IMR-90 (cell line): ENCODE results near the gene HLA-F. TPM values are rescaled to one million over a fixed set of nuclear protein-coding genes. Genes with fewer than 3 reads are reported as not detected.

ENCODE experiments used
- ATAC-seq: fragments of 200-7000 bp; cut with Tn5 transposase; 2 replicates; pipeline ENCODE4 v1.9.1; 2020; ENCODE audit warnings: low read depth, mild to moderate bottlenecking, moderate library complexity
- BruUV-seq: library from RNA; stranded (reverse); fragments of 400-500 nt; replicated peaks from 2 replicates; lab custom pipeline; 2021; lab: Mats Ljungman, UMichigan
- CTCF ChIA-PET: fragments of 300-600 bp; formaldehyde crosslinking; extraction: SDS; loops from one replicate; lab custom pipeline; 2021; ENCODE audit warnings: antibody characterized with exemption; lab: Yijun Ruan, JAX
- POLR2A ChIA-PET: fragments of 300-600 bp; sonication (Branson Sonifier 250); formaldehyde crosslinking; loops from one replicate; lab custom pipeline; 2022; ENCODE audit warnings: antibody characterized with exemption; ENCODE audit not compliant: unreplicated experiment; lab: Charles Lee
- DNase-seq: peaks from one replicate; pipeline ENCODE4 v3.0.0; 2013
- H2AFZ ChIP-seq: replicated peaks from 2 replicates; pipeline ENCODE3; 2013; ENCODE audit warnings: low read length, mild to moderate bottlenecking; ENCODE audit not compliant: poor library complexity
- H2AK5ac ChIP-seq: 2 replicates; pipeline ENCODE4 v1.6.1; 2013; ENCODE audit warnings: low read depth, low read length, inconsistent platforms
- H2AK9ac ChIP-seq: replicated peaks from 2 replicates; pipeline ENCODE3; 2013; ENCODE audit warnings: mild to moderate bottlenecking, low read depth, low read length, moderate library complexity; ENCODE audit not compliant: poor library complexity
- H2BK120ac ChIP-seq: 2 replicates; pipeline ENCODE4 v1.6.1; 2013; ENCODE audit warnings: low read depth, low read length, inconsistent platforms
- H2BK15ac ChIP-seq: 3 replicates; pipeline ENCODE4 v1.6.1; 2013; ENCODE audit warnings: low read depth, low read length, inconsistent platforms
- H2BK20ac ChIP-seq: 2 replicates; pipeline ENCODE4 v1.6.1; 2013; ENCODE audit warnings: low read depth, mild to moderate bottlenecking, inconsistent platforms, low read length, moderate library complexity
- H2BK5ac ChIP-seq: 2 replicates; pipeline ENCODE4 v1.6.1; 2013; ENCODE audit warnings: mild to moderate bottlenecking, low read depth, low read length, inconsistent platforms; ENCODE audit not compliant: poor library complexity, severe bottlenecking
- H3K14ac ChIP-seq: replicated peaks from 2 replicates; pipeline ENCODE4 v1.6.1; 2013; ENCODE audit warnings: low read depth, low read length, inconsistent platforms
- H3K18ac ChIP-seq: 2 replicates; pipeline ENCODE4 v1.6.1; 2013; ENCODE audit warnings: low read depth, low read length, control low read depth
- H3K23ac ChIP-seq: 2 replicates; pipeline ENCODE4 v1.6.1; 2013; ENCODE audit warnings: low read depth, low read length, inconsistent platforms
- H3K27ac ChIP-seq: 2 replicates; pipeline ENCODE4 v1.5.1; 2013; ENCODE audit warnings: mild to moderate bottlenecking, control low read depth, low read length; ENCODE audit not compliant: insufficient read depth
- H3K27me3 ChIP-seq: 2 replicates; pipeline ENCODE4 v1.6.1; 2013; ENCODE audit warnings: low read length; ENCODE audit not compliant: control insufficient read depth, insufficient read depth
- H3K36me3 ChIP-seq: 2 replicates; pipeline ENCODE4 v1.6.1; 2013; ENCODE audit warnings: low read length, mixed read lengths; ENCODE audit not compliant: control insufficient read depth, insufficient read depth
- H3K4ac ChIP-seq: 2 replicates; pipeline ENCODE4 v1.6.1; 2013; ENCODE audit warnings: low read depth, low read length, inconsistent platforms
- H3K4me1 ChIP-seq: 2 replicates; pipeline ENCODE4 v1.6.1; 2013; ENCODE audit warnings: low read length, mixed read lengths; ENCODE audit not compliant: control insufficient read depth, insufficient read depth
- H3K4me2 ChIP-seq: 2 replicates; pipeline ENCODE4 v1.6.1; 2013; ENCODE audit warnings: low read depth, mild to moderate bottlenecking, control low read depth, low read length, moderate library complexity
- H3K4me3 ChIP-seq: 2 replicates; pipeline ENCODE4 v1.5.1; 2013; ENCODE audit warnings: low read depth, mild to moderate bottlenecking, control low read depth, low read length, moderate library complexity; ENCODE audit not compliant: insufficient read depth
- H3K56ac ChIP-seq: 2 replicates; pipeline ENCODE4 v1.6.1; 2013; ENCODE audit warnings: low read length, inconsistent platforms; ENCODE audit not compliant: insufficient read depth; ENCODE audit errors: extremely low read depth
- H3K79me1 ChIP-seq, 2 experiments: 2 replicates each; pipeline ENCODE4 v1.6.1; 2013; ENCODE audit warnings: low read length in 2 of 2, inconsistent platforms in 1 of 2, low read depth in 1 of 2
- H3K9ac ChIP-seq: 2 replicates; pipeline ENCODE4 v1.6.1; 2013; ENCODE audit warnings: low read depth, low read length, control low read depth
- H3K9me1 ChIP-seq: 2 replicates; pipeline ENCODE4 v1.6.1; 2013; ENCODE audit warnings: low read length, inconsistent platforms; ENCODE audit not compliant: insufficient read depth
- H3K9me3 ChIP-seq: 2 replicates; pipeline ENCODE4 v1.6.1; 2013; ENCODE audit warnings: low read length; ENCODE audit not compliant: control insufficient read depth, insufficient read depth
- H4K20me1 ChIP-seq: 2 replicates; pipeline ENCODE4 v1.6.1; 2013; ENCODE audit warnings: low read length, inconsistent platforms; ENCODE audit not compliant: insufficient read depth
- H4K5ac ChIP-seq: 2 replicates; pipeline ENCODE4 v1.6.1; 2013; ENCODE audit warnings: mild to moderate bottlenecking, low read depth, low read length, control low read depth
- H4K8ac ChIP-seq, 2 experiments: 2 replicates each; pipeline ENCODE4 v1.6.1; 2013; ENCODE audit warnings: low read depth in 2 of 2, low read length in 2 of 2, control low read depth in 1 of 2, inconsistent platforms in 1 of 2
- H4K91ac ChIP-seq: 2 replicates; pipeline ENCODE4 v1.6.1; 2013; ENCODE audit warnings: low read depth, low read length, inconsistent platforms; ENCODE audit not compliant: insufficient read depth
- MAFK ChIP-seq: IDR thresholded peaks from 2 replicates; pipeline ENCODE4 v1.6.1; 2012; ENCODE audit warnings: low read depth, low read length, improper control_type of control experiment
- WGBS, 2 experiments: methylation state at CpG; one replicate each; pipeline versions ENCODE4 v1.1.5 to v1.1.7; 2013; ENCODE audit warnings: missing lambda C conversion rate in 2 of 2; ENCODE audit not compliant: insufficient read length in 1 of 2; ENCODE audit errors: extremely low coverage in 2 of 2; 5-methylcytosine and 5-hydroxymethylcytosine counted together
- dilution Hi-C: fragments of 300-500 bp; cut with HindIII; formaldehyde crosslinking; loops from one replicate; pipeline ENCODE4 v1.14.3; 2018; ENCODE audit warnings: low sequenced_read_pairs; ENCODE audit not compliant: unreplicated experiment
- in situ Hi-C: fragments of 300-500 bp; cut with MboI; formaldehyde crosslinking; loops from 3 replicates; pipeline ENCODE4 v1.14.3; 2019; ENCODE audit warnings: low sequenced_read_pairs, inconsistent platforms, mixed read lengths
- intact Hi-C: fragments of 100-400 bp; cut with micrococcal nuclease; formaldehyde crosslinking; loops from 2 replicates; pipeline ENCODE4 v1.10.0; 2022
- polyA plus RNA-seq, 3 experiments: library from polyadenylated mRNA; depleted of rRNA; stranded (reverse); fragments of >200 nt; gene quantifications; 2 replicates each; pipeline ENCODE4 v1.2.3, GENCODE V29; 2012; ENCODE audit warnings: low replicate concordance in 1 of 3
- total RNA-seq: library from RNA; depleted of rRNA; stranded (reverse); fragments of >200 nt; gene quantifications from 2 replicates; pipeline ENCODE4 v1.2.3, GENCODE V29; 2012

The HLA-F gene
- total and polyA plus RNA-seq, 2 of the 4 experiments (the other 2 are of a cell fraction): not detected

GRCh38 chr6:29764422-29765196, 41.4 kb downstream of the HLA-F start:
- Histone ChIP-seq H3K4ac (no peak overlapping the region), H2AK9ac (no peak overlapping the region), H3K14ac (no peak overlapping the region), H3K23ac (no peak overlapping the region), H2BK15ac (no peak overlapping the region), H3K9ac (no peak overlapping the region), H2AFZ (no peak overlapping the region), H3K4me3 (no peak overlapping the region), H4K20me1 (no peaks in the 10 kb centered on the region), H3K4me2 (no peak overlapping the region), H3K9me3 (no peaks in the 10 kb centered on the region), H2BK5ac (no peak overlapping the region), H3K9me1 (no peaks in the 10 kb centered on the region), H3K36me3 (no peaks in the 10 kb centered on the region), H2AK5ac (no peak overlapping the region), H3K27ac (no peak overlapping the region), H4K5ac (no peak overlapping the region), H4K91ac (no peak overlapping the region), H4K8ac (no peak overlapping the region), H3K18ac (no peak overlapping the region), H3K4me1 (no peaks in the 10 kb centered on the region), H3K79me1 (no peaks in the 10 kb centered on the region), H3K27me3 (peaks cover 11% of the 10 kb centered on the region), H3K56ac (no peak overlapping the region), H2BK120ac (no peak overlapping the region), H2BK20ac (no peak overlapping the region)
- TF ChIP-seq MAFK: no peak
- no peak for ATAC-seq
- in situ Hi-C loops: no loop called here
- no CpG with 5 or more reads among the region's 2 CpGs for WGBS, 2 experiments
- dilution Hi-C loops: no loop called here
- intact Hi-C loops: no loop called here
- POLR2A ChIA-PET: no interaction called here
- DNase-seq: no peak
- BruUV-seq: no TSS peak
- CTCF ChIA-PET: interaction anchor here (1.1 kb wide), 1 partner anchor 11 kb away, joined by 3 read pairs; no protein-coding TSS in a partner anchor
